Activated effector memory CD4-positive, alpha-beta T cell treated with anti-CD3 and anti-CD28 coated beads, Interleukin-2, amount 50 U/mL, for 16 hours (primary cell): ENCODE data around the gene HBQ1.
"Not testable (repeated sequence)": the region's sequence is repeated elsewhere in the genome, so short reads cannot be mapped to it uniquely, and the experiment has no call there.

ENCODE experiments used
- DNase-seq: peaks from one replicate; pipeline ENCODE4 v3.0.0-alpha.2; 2020

The HBQ1 gene

DNA sequence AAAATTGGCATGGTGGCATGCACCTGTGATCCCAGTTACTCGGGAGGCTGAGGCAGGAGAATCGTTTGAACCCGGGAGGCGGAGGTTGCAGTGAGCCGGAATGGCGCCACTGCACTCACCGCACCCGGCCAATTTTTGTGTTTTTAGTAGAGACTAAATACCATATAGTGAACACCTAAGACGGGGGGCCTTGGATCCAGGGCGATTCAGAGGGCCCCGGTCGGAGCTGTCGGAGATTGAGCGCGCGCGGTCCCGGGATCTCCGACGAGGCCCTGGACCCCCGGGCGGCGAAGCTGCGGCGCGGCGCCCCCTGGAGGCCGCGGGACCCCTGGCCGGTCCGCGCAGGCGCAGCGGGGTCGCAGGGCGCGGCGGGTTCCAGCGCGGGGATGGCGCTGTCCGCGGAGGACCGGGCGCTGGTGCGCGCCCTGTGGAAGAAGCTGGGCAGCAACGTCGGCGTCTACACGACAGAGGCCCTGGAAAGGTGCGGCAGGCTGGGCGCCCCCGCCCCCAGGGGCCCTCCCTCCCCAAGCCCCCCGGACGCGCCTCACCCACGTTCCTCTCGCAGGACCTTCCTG lies at the start of gene HBQ1:
HBQ1 (plus strand) TSS at position 359 of the 575 bp plus-strand sequence; CDS start at position 387, 28 bp downstream.
- DNase-seq: peak; percentile 73

GRCh38 chr16:130533-131173 lies 49.6 kb upstream of the HBQ1 start:
- no peak for DNase-seq

- DNase-seq: no peak
These were observed 48.1 kb upstream of the HBQ1 start for GRCh38 chr16:132120-132519.

GRCh38 chr16:133716-134115 lies 46.5 kb upstream of the HBQ1 start:
- DNase-seq: no peak

DNA sequence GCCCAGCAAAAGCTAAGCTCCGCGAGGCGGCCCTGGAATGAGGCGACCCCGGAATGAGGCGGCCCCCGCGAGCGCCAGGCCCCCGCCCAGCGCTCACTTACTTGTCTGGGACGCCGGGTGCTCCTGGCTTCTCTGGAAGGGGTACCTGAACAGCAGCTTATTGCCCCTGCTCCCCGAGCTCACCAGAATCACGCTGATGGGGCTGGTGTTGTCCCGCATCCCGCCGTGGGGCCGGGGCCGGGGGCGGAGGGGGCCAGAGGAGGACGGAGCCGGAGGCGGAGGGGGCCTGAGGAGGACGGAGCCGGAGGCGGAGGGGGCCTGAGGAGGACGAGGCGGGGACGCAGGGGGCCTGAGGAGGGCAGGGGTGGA lies 42.2 kb upstream of the HBQ1 start:
- DNase-seq: peak; percentile 75

GRCh38 chr16:140175-140857 lies 39.9 kb upstream of the HBQ1 start:
- DNase-seq: no peak

GRCh38 chr16:142405-142967 lies 37.8 kb upstream of the HBQ1 start:
- no peak for DNase-seq

GRCh38 chr16:143047-143446 lies 37.2 kb upstream of the HBQ1 start:
- no peak for DNase-seq

GRCh38 chr16:143456-143855 lies 36.8 kb upstream of the HBQ1 start:
- DNase-seq: no peak

GRCh38 chr16:144797-145252 lies 35.4 kb upstream of the HBQ1 start:
- no peak for DNase-seq

DNA sequence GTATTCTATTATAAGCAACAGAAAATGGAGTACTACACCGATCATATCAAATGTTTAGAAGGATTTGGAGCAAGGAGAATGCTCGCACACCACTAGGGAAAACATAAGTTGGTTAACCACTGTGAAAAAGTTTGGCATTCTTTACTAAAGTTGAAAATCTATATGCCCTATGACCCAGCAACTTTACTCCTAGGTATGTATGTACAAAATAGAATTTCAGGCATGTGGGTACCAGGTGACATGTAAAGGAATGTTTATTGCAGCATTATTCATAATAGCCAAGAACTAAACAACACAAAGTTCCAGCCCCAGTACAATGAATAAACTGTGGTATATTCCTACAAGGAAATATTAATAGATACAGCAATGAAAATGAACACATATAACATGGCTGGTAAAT lies 33.6 kb upstream of the HBQ1 start:
- no peak for DNase-seq

- no peak for DNase-seq
These were observed 31.1 kb upstream of the HBQ1 start for GRCh38 chr16:149024-149660.

DNA sequence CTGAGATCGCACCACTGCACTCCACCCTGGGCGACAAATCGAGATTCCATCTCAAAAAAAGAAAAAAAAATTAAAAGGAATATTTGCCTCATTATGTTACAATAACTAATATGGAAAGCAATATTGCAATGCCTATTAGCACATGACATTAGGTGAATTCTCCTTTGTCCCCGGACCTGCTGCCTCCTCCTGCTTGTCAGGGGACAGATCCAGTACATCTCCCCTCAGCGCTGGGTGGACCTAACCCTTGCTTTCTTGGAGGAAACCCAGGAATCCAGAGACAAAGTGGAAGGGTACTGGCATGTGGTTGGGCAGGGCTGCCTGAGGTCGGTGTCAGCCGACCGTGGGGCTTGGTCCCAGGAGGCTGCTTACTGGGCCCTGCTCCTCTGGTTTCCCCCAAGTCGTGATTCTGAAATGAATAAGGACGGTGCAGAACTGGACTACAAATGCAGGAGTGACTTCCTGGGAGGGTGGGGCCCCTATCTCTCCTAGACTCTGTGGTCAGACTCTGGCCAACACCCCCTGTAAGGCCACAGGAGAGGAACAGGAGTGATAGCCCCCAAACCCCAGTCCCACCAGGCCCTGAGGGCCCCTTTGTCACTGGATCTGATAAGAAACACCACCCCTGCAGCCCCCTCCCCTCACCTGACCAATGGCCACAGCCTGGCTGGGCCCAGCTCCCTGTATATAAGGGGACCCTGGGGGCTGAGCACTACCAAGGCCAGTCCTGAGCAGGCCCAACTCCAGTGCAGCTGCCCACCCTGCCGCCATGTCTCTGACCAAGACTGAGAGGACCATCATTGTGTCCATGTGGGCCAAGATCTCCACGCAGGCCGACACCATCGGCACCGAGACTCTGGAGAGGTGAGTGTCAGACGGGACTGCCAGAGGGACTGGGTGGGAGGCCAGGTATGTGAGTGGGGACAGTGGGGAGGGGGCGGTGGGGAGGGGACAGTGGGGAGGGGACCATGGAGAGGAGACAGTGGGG lies 27.8 kb upstream of the HBQ1 start, which contains the start of gene HBZ:
HBZ (plus strand) TSS at position 504 of the 988 bp plus-strand sequence; CDS start at position 770, 266 bp downstream.
- no peak for DNase-seq

- DNase-seq: not testable (repeated sequence)
These were observed 27.1 kb upstream of the HBQ1 start for GRCh38 chr16:153129-153521.

DNA sequence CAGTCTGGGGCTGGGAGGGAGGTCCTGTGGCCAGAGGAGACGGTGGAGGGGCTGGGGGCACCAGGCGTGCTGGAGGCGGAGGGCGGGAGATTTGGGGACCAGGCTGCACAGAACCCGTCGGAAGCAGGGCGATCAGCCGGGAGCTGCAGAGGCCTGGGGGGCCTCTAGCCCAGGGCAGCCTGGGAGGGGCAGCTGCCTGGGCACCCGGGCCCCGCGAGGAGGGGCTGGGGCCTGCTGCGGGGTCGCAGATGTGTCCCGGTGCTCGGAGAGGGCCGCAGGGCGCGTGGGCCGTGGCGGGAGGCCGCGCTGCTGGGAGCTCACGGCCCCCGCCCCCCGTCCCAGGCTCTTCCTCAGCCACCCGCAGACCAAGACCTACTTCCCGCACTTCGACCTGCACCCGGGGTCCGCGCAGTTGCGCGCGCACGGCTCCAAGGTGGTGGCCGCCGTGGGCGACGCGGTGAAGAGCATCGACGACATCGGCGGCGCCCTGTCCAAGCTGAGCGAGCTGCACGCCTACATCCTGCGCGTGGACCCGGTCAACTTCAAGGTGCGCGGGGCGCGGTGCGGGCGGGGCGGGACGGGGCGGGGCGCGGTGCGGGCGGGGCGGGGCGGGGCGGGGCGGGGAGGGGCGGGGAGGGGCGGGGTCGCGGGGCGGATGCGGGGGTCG lies 26.6 kb upstream of the HBQ1 start:
- DNase-seq: not testable (repeated sequence)

GRCh38 chr16:154217-155030 lies 25.8 kb upstream of the HBQ1 start:
- no peak for DNase-seq

- no peak for DNase-seq
These were observed 25.2 kb upstream of the HBQ1 start for GRCh38 chr16:155031-155398.

DNA sequence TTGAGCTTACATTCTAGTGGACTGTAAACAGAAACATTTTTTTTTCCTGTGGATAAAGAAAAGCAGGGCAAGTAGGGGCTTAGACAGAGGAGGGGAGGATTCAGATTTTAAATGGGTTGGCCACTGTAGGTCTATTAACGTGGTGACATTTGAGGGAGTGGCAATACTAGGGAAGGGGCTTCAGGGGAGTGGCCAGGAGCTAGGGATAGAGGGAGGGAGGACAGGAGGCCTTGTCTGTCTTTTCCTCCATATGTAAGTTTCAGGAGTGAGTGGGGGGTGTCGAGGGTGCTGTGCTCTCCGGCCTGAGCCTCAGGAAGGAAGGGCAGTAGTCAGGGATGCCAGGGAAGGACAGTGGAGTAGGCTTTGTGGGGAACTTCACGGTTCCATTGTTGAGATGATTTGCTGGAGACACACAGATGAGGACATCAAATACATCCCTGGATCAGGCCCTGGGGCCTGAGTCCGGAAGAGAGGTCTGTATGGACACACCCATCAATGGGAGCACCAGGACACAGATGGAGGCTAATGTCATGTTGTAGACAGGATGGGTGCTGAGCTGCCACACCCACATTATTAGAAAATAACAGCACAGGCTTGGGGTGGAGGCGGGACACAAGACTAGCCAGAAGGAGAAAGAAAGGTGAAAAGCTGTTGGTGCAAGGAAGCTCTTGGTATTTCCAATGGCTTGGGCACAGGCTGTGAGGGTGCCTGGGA lies 21.0 kb upstream of the HBQ1 start:
- DNase-seq: no peak

DNA sequence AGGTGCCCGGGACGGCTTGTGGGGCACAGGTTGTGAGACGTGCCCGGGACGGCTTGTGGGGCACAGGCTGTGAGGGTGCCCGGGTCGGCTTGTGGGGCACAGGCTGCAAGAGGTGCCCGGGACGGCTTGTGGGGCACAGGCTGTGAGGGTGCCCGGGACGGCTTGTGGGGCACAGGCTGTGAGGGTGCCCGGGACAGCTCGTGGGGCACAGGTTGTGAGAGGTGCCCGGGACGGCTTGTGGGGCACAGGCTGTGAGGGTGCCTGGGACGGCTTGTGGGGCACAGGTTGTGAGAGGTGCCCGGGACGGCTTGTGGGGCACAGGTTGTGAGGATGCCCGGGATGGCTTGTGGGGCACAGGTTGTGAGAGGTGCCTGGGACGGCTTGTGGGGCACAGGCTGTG lies 20.0 kb upstream of the HBQ1 start:
- not testable (repeated sequence) for DNase-seq

- DNase-seq: no peak
These were observed 19.5 kb upstream of the HBQ1 start for GRCh38 chr16:160691-161190.
